ENCODE measurements around the gene THEMIS. TPM values are rescaled to one million over a fixed set of nuclear protein-coding genes. Genes with fewer than 3 reads are reported as not detected.
"Not testable (repeated sequence)": the region's sequence is repeated elsewhere in the genome, so short reads cannot be mapped to it uniquely, and the experiment has no call there.

THEMIS gene
- total and polyA plus RNA-seq, 8 donors = 0.05 to 0.70 (median 0.28) TPM; not detected in 1

DNA sequence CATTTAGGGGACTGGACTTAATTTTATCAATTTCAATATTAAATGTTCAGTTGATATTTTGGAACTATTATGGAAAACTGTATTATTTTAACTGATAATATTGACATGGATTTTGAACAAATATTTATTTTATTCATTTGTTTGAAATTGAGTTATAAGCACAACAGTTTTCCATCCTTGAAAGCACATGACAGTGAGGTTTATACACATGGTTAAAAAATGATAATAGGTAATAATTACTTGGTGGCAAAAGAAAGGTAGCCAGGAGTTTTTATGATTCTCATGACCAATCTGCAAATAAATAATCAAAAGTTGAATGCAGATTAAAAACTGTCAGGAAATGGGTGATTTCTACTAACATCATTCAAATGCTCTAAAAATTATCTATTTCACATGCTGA is 210.3 kb downstream of the THEMIS start:
- H3K27me3 ChIP-seq = no peaks in the 10 kb centered on the region
- TF ChIP-seq, protein P1, sequence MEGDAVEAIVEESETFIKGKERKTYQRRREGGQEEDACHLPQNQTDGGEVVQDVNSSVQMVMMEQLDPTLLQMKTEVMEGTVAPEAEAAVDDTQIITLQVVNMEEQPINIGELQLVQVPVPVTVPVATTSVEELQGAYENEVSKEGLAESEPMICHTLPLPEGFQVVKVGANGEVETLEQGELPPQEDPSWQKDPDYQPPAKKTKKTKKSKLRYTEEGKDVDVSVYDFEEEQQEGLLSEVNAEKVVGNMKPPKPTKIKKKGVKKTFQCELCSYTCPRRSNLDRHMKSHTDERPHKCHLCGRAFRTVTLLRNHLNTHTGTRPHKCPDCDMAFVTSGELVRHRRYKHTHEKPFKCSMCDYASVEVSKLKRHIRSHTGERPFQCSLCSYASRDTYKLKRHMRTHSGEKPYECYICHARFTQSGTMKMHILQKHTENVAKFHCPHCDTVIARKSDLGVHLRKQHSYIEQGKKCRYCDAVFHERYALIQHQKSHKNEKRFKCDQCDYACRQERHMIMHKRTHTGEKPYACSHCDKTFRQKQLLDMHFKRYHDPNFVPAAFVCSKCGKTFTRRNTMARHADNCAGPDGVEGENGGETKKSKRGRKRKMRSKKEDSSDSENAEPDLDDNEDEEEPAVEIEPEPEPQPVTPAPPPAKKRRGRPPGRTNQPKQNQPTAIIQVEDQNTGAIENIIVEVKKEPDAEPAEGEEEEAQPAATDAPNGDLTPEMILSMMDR (IDR thresholded peaks at IDR 0.05) = no peak
- intact Hi-C loops (cut with DNase I) = no loop called here
- DNase-seq (no peak), ATAC-seq (no peak), FAIRE-seq (no peak)
- no peak overlapping the region for H3K4me3 ChIP-seq
- no peaks in the 10 kb centered on the region for H3K4me1 ChIP-seq
- H3K9me3 ChIP-seq = no peaks in the 10 kb centered on the region
- no peaks in the 10 kb centered on the region for H3K36me3 ChIP-seq
- H3K27ac ChIP-seq = no peak overlapping the region

DNA sequence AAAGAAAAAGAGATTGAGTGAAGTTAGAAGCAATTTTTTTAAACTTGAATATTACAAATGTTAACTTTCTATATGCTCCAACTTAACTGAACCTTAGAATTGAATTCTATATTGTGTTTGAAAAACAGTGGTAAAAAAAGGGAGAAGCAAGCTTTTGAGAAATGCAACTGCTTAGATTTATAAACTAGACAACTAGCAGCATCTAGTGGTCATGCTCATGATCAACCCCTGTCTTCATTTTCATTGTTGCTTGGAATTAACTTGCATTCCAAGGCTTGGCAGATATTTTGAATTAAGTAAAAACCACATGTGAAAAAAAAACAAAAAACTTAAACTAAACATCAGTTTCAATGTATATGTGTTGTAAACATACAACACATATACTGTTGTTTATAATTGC is 210.8 kb downstream of the THEMIS start:
- intact Hi-C loops (cut with DNase I) = no loop called here
- ATAC-seq (no peak), DNase-seq (no peak), FAIRE-seq (no peak)
- no peaks in the 10 kb centered on the region for H3K27me3 ChIP-seq
- H3K4me3 ChIP-seq = no peak overlapping the region
- TF ChIP-seq, protein P1 (IDR thresholded peaks at IDR 0.05) = no peak
- H3K27ac ChIP-seq = no peak overlapping the region
- H3K4me1 ChIP-seq = no peaks in the 10 kb centered on the region
- no peaks in the 10 kb centered on the region for H3K36me3 ChIP-seq
- no peaks in the 10 kb centered on the region for H3K9me3 ChIP-seq

DNA sequence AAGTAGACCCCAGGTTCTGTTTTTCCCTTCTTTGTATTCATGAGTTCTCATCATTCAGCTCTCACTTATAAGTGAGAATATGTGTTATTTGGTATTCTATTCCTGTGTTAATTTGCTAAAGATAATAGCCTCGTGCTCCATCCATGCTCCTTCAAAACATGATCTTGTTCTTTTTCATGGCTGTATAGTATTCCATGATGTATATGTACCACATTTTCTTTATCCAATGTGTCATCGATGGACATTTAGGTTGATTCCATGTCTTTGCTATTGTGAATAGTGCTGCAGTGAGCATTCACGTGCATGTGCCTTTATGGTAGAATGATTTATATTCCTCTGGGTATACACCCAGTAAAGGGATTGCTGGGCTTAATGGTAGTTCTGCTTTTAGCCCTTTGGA is 213.4 kb downstream of the THEMIS start:
- ATAC-seq; H3K27me3 ChIP-seq; H3K27ac ChIP-seq; intact Hi-C loops (cut with DNase I); H3K4me3 ChIP-seq; FAIRE-seq; DNase-seq; H3K9me3 ChIP-seq; H3K4me1 ChIP-seq; H3K36me3 ChIP-seq: not testable (repeated sequence)
- 65 to 79% methylated on average over 3 of the region's 3 CpGs for WGBS, 2 donors

DNA sequence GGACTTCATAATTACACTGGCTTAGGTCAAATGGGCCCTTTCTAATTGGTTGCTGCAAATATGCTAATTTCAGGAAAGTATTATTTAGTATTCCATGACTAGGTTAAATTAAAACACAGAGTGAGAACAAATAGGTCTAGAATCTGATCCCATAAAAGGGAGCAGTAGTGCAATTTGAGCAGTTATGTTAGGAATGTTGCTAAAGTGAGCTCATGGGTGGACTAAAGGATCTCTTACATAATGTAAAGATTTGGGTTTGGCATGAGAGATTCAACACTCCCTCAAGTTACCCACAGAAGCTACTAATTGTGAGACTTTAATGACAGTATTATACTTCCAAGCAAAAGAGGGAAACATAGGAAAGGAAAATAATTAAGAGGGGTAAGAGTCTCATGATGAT is 214.8 kb downstream of the THEMIS start:
- no peaks in the 10 kb centered on the region for H3K4me1 ChIP-seq
- no peak for FAIRE-seq
- H3K36me3 ChIP-seq = no peaks in the 10 kb centered on the region
- no peak overlapping the region for H3K27ac ChIP-seq
- H3K4me3 ChIP-seq = no peak overlapping the region
- no peaks in the 10 kb centered on the region for H3K9me3 ChIP-seq
- no peaks in the 10 kb centered on the region for H3K27me3 ChIP-seq
- TF ChIP-seq, protein P1 (IDR thresholded peaks at IDR 0.05) = no peak
- ATAC-seq = no peak
- intact Hi-C loops (cut with DNase I) = no loop called here
- DNase-seq = no peak

DNA sequence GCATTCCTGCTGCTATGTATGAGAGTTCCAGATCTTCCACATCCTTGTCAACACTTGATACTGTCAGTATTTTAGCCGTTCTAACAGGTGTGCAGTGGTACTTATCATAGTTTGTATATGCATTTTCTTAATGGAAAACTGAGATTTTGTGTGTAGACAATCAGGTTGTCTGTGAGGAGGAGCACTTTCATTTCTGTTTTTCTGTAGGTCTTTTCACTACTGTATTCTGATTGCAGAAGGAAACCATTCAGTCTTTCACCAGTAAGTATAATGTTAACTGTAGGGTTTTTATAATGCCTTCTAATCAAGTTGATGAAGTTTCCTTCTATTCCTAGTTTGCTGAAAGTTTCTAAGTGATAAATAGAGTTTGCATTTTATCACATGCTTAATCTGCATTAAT is 216.4 kb downstream of the THEMIS start:
- H3K4me1 ChIP-seq = no peaks in the 10 kb centered on the region
- TF ChIP-seq, protein P1 (IDR thresholded peaks at IDR 0.05) = no peak
- H3K9me3 ChIP-seq = no peaks in the 10 kb centered on the region
- no peaks in the 10 kb centered on the region for H3K27me3 ChIP-seq
- FAIRE-seq (no peak), DNase-seq (no peak), ATAC-seq (no peak)
- no peak overlapping the region for H3K27ac ChIP-seq
- no peak overlapping the region for H3K4me3 ChIP-seq
- 47 to 68% methylated on average over 1 of the region's 1 CpG for WGBS, 2 donors
- no peaks in the 10 kb centered on the region for H3K36me3 ChIP-seq
- intact Hi-C loops (cut with DNase I) = no loop called here

All from pancreas (tissue), 10 donors.